Effector memory CD4-positive, alpha-beta T cell (primary cell): ENCODE measurements around the gene GAS7.

Source experiments
- DNase-seq, 3 donors: peaks; one replicate each; pipeline ENCODE4 v3.0.0-alpha.2; 2020
- H3K27ac ChIP-seq: 2 replicates; pipeline ENCODE4 v1.7.0; 2013; ENCODE audit warnings: mild to moderate bottlenecking, low read length, moderate library complexity; ENCODE audit not compliant: insufficient read depth, poor library complexity, severe bottlenecking
- H3K27me3 ChIP-seq: replicated peaks from 2 replicates; pipeline ENCODE4 v1.7.0; 2013; ENCODE audit warnings: mild to moderate bottlenecking, low read length; ENCODE audit not compliant: insufficient read depth, control insufficient read depth, poor library complexity, severe bottlenecking
- H3K36me3 ChIP-seq: 2 replicates; pipeline ENCODE4 v1.7.0; 2013; ENCODE audit warnings: mild to moderate bottlenecking, low read length, moderate library complexity; ENCODE audit not compliant: control insufficient read depth, insufficient read depth
- H3K4me1 ChIP-seq: 2 replicates; pipeline ENCODE4 v1.7.0; 2013; ENCODE audit warnings: low read length, mild to moderate bottlenecking; ENCODE audit not compliant: control insufficient read depth, insufficient read depth, poor library complexity, severe bottlenecking
- H3K4me3 ChIP-seq: 2 replicates; pipeline ENCODE4 v1.7.0; 2013; ENCODE audit warnings: low read length, low read depth, mild to moderate bottlenecking; ENCODE audit not compliant: insufficient read depth, poor library complexity, severe bottlenecking
- H3K9me3 ChIP-seq: 2 replicates; pipeline ENCODE4 v1.7.0; 2013; ENCODE audit warnings: mild to moderate bottlenecking, low read length, moderate library complexity; ENCODE audit not compliant: control insufficient read depth

Gene GAS7

GRCh38 chr17:10083864-10084263 lies 114.5 kb downstream of the GAS7 start:
- H3K27ac ChIP-seq = no peak overlapping the region
- DNase-seq = no peak
- no peaks in the 10 kb centered on the region for H3K36me3 ChIP-seq
- H3K4me1 ChIP-seq = no peaks in the 10 kb centered on the region
- H3K9me3 ChIP-seq = no peaks in the 10 kb centered on the region
- no peaks in the 10 kb centered on the region for H3K27me3 ChIP-seq
- H3K4me3 ChIP-seq = no peak overlapping the region

GRCh38 chr17:10082795-10083194 lies 115.6 kb downstream of the GAS7 start:
- H3K27ac ChIP-seq = no peak overlapping the region
- H3K27me3 ChIP-seq = no peaks in the 10 kb centered on the region
- H3K4me1 ChIP-seq = no peaks in the 10 kb centered on the region
- no peaks in the 10 kb centered on the region for H3K9me3 ChIP-seq
- H3K36me3 ChIP-seq = no peaks in the 10 kb centered on the region
- no peak for DNase-seq
- H3K4me3 ChIP-seq = no peak overlapping the region

- Histone ChIP-seq H3K27me3 (no peaks in the 10 kb centered on the region), H3K36me3 (no peaks in the 10 kb centered on the region), H3K4me1 (no peaks in the 10 kb centered on the region), H3K9me3 (no peaks in the 10 kb centered on the region), H3K4me3 (no peak overlapping the region), H3K27ac (no peak overlapping the region)
- no peak for DNase-seq
Observed at GRCh38 chr17:10081571-10082169, 116.7 kb downstream of the GAS7 start.

GRCh38 chr17:10077561-10078299 lies 120.7 kb downstream of the GAS7 start:
- Histone ChIP-seq H3K9me3 (no peaks in the 10 kb centered on the region), H3K36me3 (no peaks in the 10 kb centered on the region), H3K27ac (no peak overlapping the region), H3K4me1 (no peaks in the 10 kb centered on the region), H3K4me3 (no peak overlapping the region), H3K27me3 (no peaks in the 10 kb centered on the region)
- DNase-seq = no peak

- no peaks in the 10 kb centered on the region for H3K27me3 ChIP-seq
- no peaks in the 10 kb centered on the region for H3K9me3 ChIP-seq
- no peak overlapping the region for H3K4me3 ChIP-seq
- H3K4me1 ChIP-seq = no peaks in the 10 kb centered on the region
- H3K36me3 ChIP-seq = no peaks in the 10 kb centered on the region
- DNase-seq = no peak
- no peak overlapping the region for H3K27ac ChIP-seq
Observed at GRCh38 chr17:10075919-10076318, 122.5 kb downstream of the GAS7 start.

- no peaks in the 10 kb centered on the region for H3K36me3 ChIP-seq
- H3K27me3 ChIP-seq = no peaks in the 10 kb centered on the region
- H3K4me3 ChIP-seq = no peak overlapping the region
- no peaks in the 10 kb centered on the region for H3K4me1 ChIP-seq
- no peak overlapping the region for H3K27ac ChIP-seq
- no peaks in the 10 kb centered on the region for H3K9me3 ChIP-seq
- no peak for DNase-seq
Observed at GRCh38 chr17:10073941-10074340, 124.5 kb downstream of the GAS7 start.

- DNase-seq = no peak
- no peak overlapping the region for H3K27ac ChIP-seq
- no peaks in the 10 kb centered on the region for H3K4me1 ChIP-seq
- H3K36me3 ChIP-seq = no peaks in the 10 kb centered on the region
- H3K4me3 ChIP-seq = no peak overlapping the region
- H3K27me3 ChIP-seq = no peaks in the 10 kb centered on the region
- H3K9me3 ChIP-seq = no peaks in the 10 kb centered on the region
Observed at GRCh38 chr17:10072556-10073425, 125.6 kb downstream of the GAS7 start.

GRCh38 chr17:10072086-10072485 lies 126.3 kb downstream of the GAS7 start:
- no peaks in the 10 kb centered on the region for H3K9me3 ChIP-seq
- H3K4me3 ChIP-seq = no peak overlapping the region
- no peaks in the 10 kb centered on the region for H3K36me3 ChIP-seq
- H3K4me1 ChIP-seq = no peaks in the 10 kb centered on the region
- no peak overlapping the region for H3K27ac ChIP-seq
- no peak for DNase-seq
- H3K27me3 ChIP-seq = no peaks in the 10 kb centered on the region

- Histone ChIP-seq H3K4me1 (no peaks in the 10 kb centered on the region), H3K36me3 (no peaks in the 10 kb centered on the region), H3K27ac (no peak overlapping the region), H3K4me3 (no peak overlapping the region), H3K9me3 (no peaks in the 10 kb centered on the region), H3K27me3 (no peaks in the 10 kb centered on the region)
- DNase-seq = no peak
Observed at GRCh38 chr17:10071141-10071540, 127.3 kb downstream of the GAS7 start.

- Histone ChIP-seq H3K9me3 (no peaks in the 10 kb centered on the region), H3K4me3 (no peak overlapping the region), H3K27ac (no peak overlapping the region), H3K4me1 (no peaks in the 10 kb centered on the region), H3K27me3 (no peaks in the 10 kb centered on the region), H3K36me3 (no peaks in the 10 kb centered on the region)
- DNase-seq = no peak
Observed at GRCh38 chr17:10070690-10071089, 127.7 kb downstream of the GAS7 start.
